ENCODE data around the gene HOXB8. TPM values are rescaled to one million over a fixed set of nuclear protein-coding genes. Genes with fewer than 3 reads are reported as not detected.

HOXB8 gene
- total RNA-seq, 1 donor from 2014 or later, result not detected

- Histone ChIP-seq H3K27ac (ENCODE audit: low read depth, low read length) (peak overlapping the region; percentile 72), H3K4me2 (ENCODE audit: low read length) (peak overlapping the region; percentile 92), H3K4me3 (ENCODE audit: insufficient read depth, low read depth, low read length) (peak overlapping the region; percentile 65), H3K79me2 (ENCODE audit: insufficient read depth, low read length) (peaks cover 20% of the 10 kb centered on the region), H3K9me3 (ENCODE audit: insufficient read depth, low read depth, low read length) (no peaks in the 10 kb centered on the region), H3K4me1 (ENCODE audit: insufficient read depth, low read length) (peaks cover 18% of the 10 kb centered on the region), H2AFZ (ENCODE audit: low read depth, low read length) (peak overlapping the region; percentile 82), H3K36me3 (ENCODE audit: insufficient read depth, low read length) (no peaks in the 10 kb centered on the region), H4K20me1 (ENCODE audit: insufficient read depth, low read length) (no peaks in the 10 kb centered on the region), H3K27me3 (ENCODE audit: insufficient read depth, low read length) (peaks cover 79% of the 10 kb centered on the region), H3K9ac (ENCODE audit: low read length) (peak overlapping the region; percentile 84)
- H3K9me3 Mint-ChIP-seq (ENCODE audit: unreplicated experiment), result peaks cover 25% of the 10 kb centered on the region
- H3K27ac Mint-ChIP-seq (ENCODE audit: unreplicated experiment), result no peak overlapping the region
- DNase-seq (ENCODE audit: low read depth), result no peak
- no peaks in the 10 kb centered on the region for H3K4me1 Mint-ChIP-seq (ENCODE audit: low read depth, unreplicated experiment)
- H3K4me3 Mint-ChIP-seq (ENCODE audit: unreplicated experiment), result no peak overlapping the region
- H3K36me3 Mint-ChIP-seq (ENCODE audit: low read depth, unreplicated experiment), result no peaks in the 10 kb centered on the region
- H3K27me3 Mint-ChIP-seq (ENCODE audit: low read depth, unreplicated experiment), result peaks cover 92% of the 10 kb centered on the region
- TF ChIP-seq EZH2 (IDR thresholded peaks at IDR 0.05; ENCODE audit: insufficient read depth, low read length), result peak; percentile 12
- TF ChIP-seq CTCF (IDR thresholded peaks at IDR 0.05; ENCODE audit: insufficient read depth, low read depth, low read length), result no peak
- no peak for FAIRE-seq
These were observed 22.5 kb downstream of the HOXB8 start for GRCh38 chr17:48592577-48592976.

GRCh38 chr17:48592057-48592514, 23.0 kb downstream of the HOXB8 start:
- Histone ChIP-seq H2AFZ (ENCODE audit: low read depth, low read length) (no peak overlapping the region), H3K79me2 (ENCODE audit: insufficient read depth, low read length) (peaks cover 20% of the 10 kb centered on the region), H3K4me2 (ENCODE audit: low read length) (peak overlapping the region; percentile 92), H3K4me1 (ENCODE audit: insufficient read depth, low read length) (peaks cover 18% of the 10 kb centered on the region), H3K27me3 (ENCODE audit: insufficient read depth, low read length) (peaks cover 79% of the 10 kb centered on the region), H3K9me3 (ENCODE audit: insufficient read depth, low read depth, low read length) (no peaks in the 10 kb centered on the region), H4K20me1 (ENCODE audit: insufficient read depth, low read length) (no peaks in the 10 kb centered on the region), H3K27ac (ENCODE audit: low read depth, low read length) (no peak overlapping the region), H3K9ac (ENCODE audit: low read length) (peak overlapping the region; percentile 84), H3K4me3 (ENCODE audit: insufficient read depth, low read depth, low read length) (peak overlapping the region; percentile 65), H3K36me3 (ENCODE audit: insufficient read depth, low read length) (no peaks in the 10 kb centered on the region)
- Mint-ChIP-seq H3K4me3 (ENCODE audit: unreplicated experiment) (no peak overlapping the region), H3K27ac (ENCODE audit: unreplicated experiment) (no peak overlapping the region), H3K9me3 (ENCODE audit: unreplicated experiment) (peaks cover 25% of the 10 kb centered on the region), H3K27me3 (ENCODE audit: low read depth, unreplicated experiment) (peaks cover 92% of the 10 kb centered on the region), H3K4me1 (ENCODE audit: low read depth, unreplicated experiment) (no peaks in the 10 kb centered on the region), H3K36me3 (ENCODE audit: low read depth, unreplicated experiment) (no peaks in the 10 kb centered on the region)
- TF ChIP-seq EZH2 (IDR thresholded peaks at IDR 0.05; ENCODE audit: insufficient read depth, low read length) (peak; percentile 73), CTCF (IDR thresholded peaks at IDR 0.05; ENCODE audit: insufficient read depth, low read depth, low read length) (no peak)
- FAIRE-seq, result no peak
- peak; percentile 41 for DNase-seq (ENCODE audit: low read depth)

GRCh38 chr17:48591255-48592056, 23.6 kb downstream of the HOXB8 start:
- peak overlapping the region; percentile 84 for H3K9ac ChIP-seq (ENCODE audit: low read length)
- H3K27me3 ChIP-seq (ENCODE audit: insufficient read depth, low read length), result peaks cover 79% of the 10 kb centered on the region
- Mint-ChIP-seq H3K9me3 (ENCODE audit: unreplicated experiment) (peaks cover 23% of the 10 kb centered on the region), H3K4me3 (ENCODE audit: unreplicated experiment) (no peak overlapping the region), H3K36me3 (ENCODE audit: low read depth, unreplicated experiment) (no peaks in the 10 kb centered on the region), H3K27ac (ENCODE audit: unreplicated experiment) (no peak overlapping the region), H3K27me3 (ENCODE audit: low read depth, unreplicated experiment) (peaks cover 92% of the 10 kb centered on the region), H3K4me1 (ENCODE audit: low read depth, unreplicated experiment) (no peaks in the 10 kb centered on the region)
- H3K4me3 ChIP-seq (ENCODE audit: insufficient read depth, low read depth, low read length), result peak overlapping the region; percentile 65
- H2AFZ ChIP-seq (ENCODE audit: low read depth, low read length), result no peak overlapping the region
- H3K79me2 ChIP-seq (ENCODE audit: insufficient read depth, low read length), result peaks cover 20% of the 10 kb centered on the region
- DNase-seq (ENCODE audit: low read depth) (no peak), FAIRE-seq (no peak)
- no peak overlapping the region for H3K27ac ChIP-seq (ENCODE audit: low read depth, low read length)
- no peaks in the 10 kb centered on the region for H4K20me1 ChIP-seq (ENCODE audit: insufficient read depth, low read length)
- peaks cover 16% of the 10 kb centered on the region for H3K4me1 ChIP-seq (ENCODE audit: insufficient read depth, low read length)
- H3K36me3 ChIP-seq (ENCODE audit: insufficient read depth, low read length), result no peaks in the 10 kb centered on the region
- TF ChIP-seq EZH2 (IDR thresholded peaks at IDR 0.05; ENCODE audit: insufficient read depth, low read length), result no peak
- TF ChIP-seq CTCF (IDR thresholded peaks at IDR 0.05; ENCODE audit: insufficient read depth, low read depth, low read length), result no peak
- peak overlapping the region; percentile 92 for H3K4me2 ChIP-seq (ENCODE audit: low read length)
- H3K9me3 ChIP-seq (ENCODE audit: insufficient read depth, low read depth, low read length), result no peaks in the 10 kb centered on the region

All from astrocyte (in vitro differentiated cells and primary cell).